ENCODE data around the gene TCF4.

- TF ChIP-seq REST (tag by site-specific recombination; IDR thresholded peaks at IDR 0.05) (no peak), ZNF639 (tag by site-specific recombination; IDR thresholded peaks at IDR 0.05) (no peak), ZNF37A (tag by site-specific recombination; IDR thresholded peaks at IDR 0.05) (no peak), CTCF (tag by site-specific recombination; IDR thresholded peaks at IDR 0.05) (no peak), ZFP3 (tag by site-specific recombination; IDR thresholded peaks at IDR 0.05; ENCODE audit: low read depth) (no peak), TRIM28 (IDR thresholded peaks at IDR 0.05; ENCODE audit: borderline replicate concordance, low read length) (no peak), ZNF394 (tag by site-specific recombination; IDR thresholded peaks at IDR 0.05; ENCODE audit: borderline replicate concordance) (no peak), ZFP37 (tag by site-specific recombination; IDR thresholded peaks at IDR 0.05) (no peak), ZNF274 (IDR thresholded peaks at IDR 0.05; ENCODE audit: low read length) (no peak), ZNF274 (tag by site-specific recombination; IDR thresholded peaks at IDR 0.05; ENCODE audit: borderline replicate concordance) (no peak), ZFP41 (tag by site-specific recombination; IDR thresholded peaks at IDR 0.05; ENCODE audit: borderline replicate concordance) (no peak), SCRT1 (tag by site-specific recombination; IDR thresholded peaks at IDR 0.05; ENCODE audit: borderline replicate concordance) (no peak), MZF1 (tag by site-specific recombination; IDR thresholded peaks at IDR 0.05; ENCODE audit: borderline replicate concordance) (no peak)
Measured at GRCh38 chr18:55442561-55442960, 145.4 kb downstream of the TCF4 start.
